ENCODE measurements around the gene NPAS2.

NPAS2 gene, protein sequence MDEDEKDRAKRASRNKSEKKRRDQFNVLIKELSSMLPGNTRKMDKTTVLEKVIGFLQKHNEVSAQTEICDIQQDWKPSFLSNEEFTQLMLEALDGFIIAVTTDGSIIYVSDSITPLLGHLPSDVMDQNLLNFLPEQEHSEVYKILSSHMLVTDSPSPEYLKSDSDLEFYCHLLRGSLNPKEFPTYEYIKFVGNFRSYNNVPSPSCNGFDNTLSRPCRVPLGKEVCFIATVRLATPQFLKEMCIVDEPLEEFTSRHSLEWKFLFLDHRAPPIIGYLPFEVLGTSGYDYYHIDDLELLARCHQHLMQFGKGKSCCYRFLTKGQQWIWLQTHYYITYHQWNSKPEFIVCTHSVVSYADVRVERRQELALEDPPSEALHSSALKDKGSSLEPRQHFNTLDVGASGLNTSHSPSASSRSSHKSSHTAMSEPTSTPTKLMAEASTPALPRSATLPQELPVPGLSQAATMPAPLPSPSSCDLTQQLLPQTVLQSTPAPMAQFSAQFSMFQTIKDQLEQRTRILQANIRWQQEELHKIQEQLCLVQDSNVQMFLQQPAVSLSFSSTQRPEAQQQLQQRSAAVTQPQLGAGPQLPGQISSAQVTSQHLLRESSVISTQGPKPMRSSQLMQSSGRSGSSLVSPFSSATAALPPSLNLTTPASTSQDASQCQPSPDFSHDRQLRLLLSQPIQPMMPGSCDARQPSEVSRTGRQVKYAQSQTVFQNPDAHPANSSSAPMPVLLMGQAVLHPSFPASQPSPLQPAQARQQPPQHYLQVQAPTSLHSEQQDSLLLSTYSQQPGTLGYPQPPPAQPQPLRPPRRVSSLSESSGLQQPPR

GRCh38 chr2:100819370-100820272 is at the start of gene NPAS2:
Gene NPAS2, plus strand, starts transcription at chr2:100820139. Its CDS starts 84,616 bp downstream, at chr2:100904755.
- no peak for FAIRE-seq

DNA sequence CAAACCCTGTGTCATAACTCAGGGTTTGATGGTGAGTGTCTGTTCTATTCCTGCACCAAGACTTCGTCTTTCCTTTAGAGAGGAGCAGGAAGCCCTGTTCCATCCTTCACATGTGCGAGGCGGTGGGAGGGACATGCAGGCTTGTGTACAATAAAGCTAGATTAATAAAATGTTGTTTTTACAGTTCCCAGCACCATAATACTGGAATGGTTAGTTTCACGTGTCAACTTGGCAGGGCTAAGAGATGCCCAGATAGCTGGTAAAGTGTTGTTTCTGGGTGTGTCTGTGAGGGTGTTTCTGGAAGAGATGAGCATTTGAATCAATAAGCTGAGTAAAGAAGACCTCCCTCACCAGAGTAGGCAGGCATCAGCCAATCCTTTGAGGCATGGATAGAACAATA is 48.8 kb upstream of the NPAS2 start:
- FAIRE-seq, result no peak

- FAIRE-seq, result no peak
These were observed 46.4 kb upstream of the NPAS2 start for GRCh38 chr2:100773538-100773937.

GRCh38 chr2:100776445-100776844 is 43.5 kb upstream of the NPAS2 start:
- FAIRE-seq, result no peak

DNA sequence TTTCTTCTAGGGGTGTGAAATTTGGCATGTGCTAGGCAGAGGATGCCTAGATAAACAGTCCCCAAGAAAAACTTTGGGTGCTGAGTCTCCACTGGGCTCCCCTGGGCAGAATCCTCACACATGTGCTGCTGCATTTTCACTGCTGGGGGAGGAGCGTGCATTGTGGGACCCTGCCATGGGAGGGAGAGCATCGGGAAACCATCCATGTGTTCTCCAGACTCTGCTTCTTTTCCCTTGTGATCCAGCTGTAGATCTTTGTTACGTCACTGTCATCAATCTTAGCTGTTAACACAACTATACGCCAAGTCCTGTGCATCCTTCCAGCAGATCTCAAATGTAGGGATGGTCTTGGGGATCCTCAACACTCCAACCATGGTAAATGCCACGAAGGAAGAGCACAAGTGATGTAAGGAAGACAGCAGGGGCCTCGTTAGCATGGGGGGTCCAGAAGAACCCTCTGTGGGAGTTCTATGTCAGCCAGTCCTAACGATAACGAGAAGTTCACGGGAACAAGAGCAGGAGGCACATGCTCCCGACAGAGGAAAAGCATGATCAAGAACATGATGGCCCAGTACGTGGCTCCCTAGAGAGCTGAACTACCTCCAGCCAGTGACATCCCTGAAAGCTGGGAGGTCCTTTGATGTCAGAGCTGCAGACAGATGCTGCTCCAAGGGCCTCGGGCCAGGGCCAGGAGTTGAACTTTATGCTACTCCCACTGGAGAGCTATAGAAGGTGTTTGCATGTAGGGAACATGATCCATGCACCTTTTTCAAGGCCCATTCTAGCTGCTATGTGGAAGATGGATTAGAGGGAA is 41.1 kb upstream of the NPAS2 start:
- no peak for FAIRE-seq

DNA sequence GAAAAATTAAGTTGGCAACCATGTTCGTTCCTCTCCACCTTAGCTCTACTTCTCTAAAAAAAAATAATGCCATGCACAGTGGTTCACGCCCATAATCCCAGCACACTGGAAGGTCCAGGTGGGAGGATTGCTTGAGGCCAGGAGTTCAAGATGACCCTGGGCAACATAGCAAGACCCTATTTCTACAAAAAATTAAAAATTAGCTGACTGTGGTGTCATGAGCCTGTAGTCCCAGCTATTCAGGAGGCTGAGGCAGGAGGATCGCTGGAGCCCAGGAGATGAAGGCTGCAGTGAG is 40.1 kb upstream of the NPAS2 start:
- no peak for FAIRE-seq

DNA sequence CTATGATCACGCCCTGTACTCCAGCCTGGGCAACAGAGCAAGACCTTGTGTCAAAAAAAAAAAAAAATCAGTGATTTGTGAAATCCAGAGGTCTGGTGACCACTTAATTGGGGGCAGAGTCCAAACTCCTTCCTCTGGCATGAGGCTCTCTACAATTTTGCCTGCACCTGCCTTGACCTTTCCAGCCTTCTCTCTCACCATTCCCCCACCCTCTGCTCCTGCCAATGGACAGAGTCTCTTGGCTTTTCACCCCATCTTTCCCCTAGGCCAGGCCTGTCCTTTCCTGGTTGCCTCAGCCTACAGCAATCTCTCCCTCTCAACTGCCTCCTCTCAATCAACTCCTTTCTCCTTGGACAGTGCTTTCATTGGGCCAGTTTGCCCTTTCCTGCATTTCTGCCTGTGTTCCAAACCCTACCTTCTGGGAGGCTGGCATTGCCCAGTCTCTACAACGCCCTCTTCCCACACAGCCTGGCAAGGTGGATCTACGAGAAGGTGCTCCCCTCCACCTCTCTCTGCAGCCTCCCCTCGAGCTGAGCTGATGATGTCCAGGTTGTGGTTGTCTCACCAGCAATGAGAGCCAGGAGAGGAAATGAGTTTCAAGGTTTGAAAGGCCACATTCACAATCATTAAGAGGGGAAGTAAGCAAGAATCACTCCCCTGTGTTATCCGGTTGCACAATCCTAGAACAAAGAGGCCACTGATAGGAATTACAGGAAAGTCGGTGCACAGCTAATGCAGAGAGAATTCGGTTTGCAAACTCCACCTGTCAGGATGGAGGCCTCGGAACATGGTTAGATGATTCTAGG is 39.5 kb upstream of the NPAS2 start:
- no peak for FAIRE-seq

GRCh38 chr2:100781009-100781325 is 39.0 kb upstream of the NPAS2 start:
- no peak for FAIRE-seq

GRCh38 chr2:100781523-100782379 is 38.2 kb upstream of the NPAS2 start:
- no peak for FAIRE-seq

DNA sequence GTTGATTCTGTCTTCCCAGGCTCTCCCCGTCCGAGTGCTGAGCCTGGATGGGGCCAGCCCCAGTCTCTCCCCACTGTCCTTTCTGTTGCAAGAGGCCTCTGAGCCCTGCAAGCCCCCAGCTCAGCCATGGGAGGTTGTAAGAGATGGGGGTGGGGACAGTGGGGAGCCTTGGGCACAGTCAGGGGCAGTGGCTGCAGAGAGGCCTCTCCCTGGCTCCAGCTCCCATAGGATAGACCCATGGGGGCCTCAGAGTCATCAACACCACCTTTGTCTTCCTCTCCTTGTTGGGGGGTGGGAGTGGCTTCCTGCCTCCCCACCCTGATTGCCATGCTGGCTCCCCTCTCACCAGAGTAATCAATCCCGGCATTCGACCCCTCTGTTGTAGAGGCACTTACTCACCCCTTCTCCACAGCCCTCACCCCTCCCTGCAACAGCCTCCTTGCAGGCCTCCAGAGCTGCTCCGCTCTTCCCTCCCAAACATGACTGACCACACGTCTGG is 37.5 kb upstream of the NPAS2 start:
- FAIRE-seq, result no peak

DNA sequence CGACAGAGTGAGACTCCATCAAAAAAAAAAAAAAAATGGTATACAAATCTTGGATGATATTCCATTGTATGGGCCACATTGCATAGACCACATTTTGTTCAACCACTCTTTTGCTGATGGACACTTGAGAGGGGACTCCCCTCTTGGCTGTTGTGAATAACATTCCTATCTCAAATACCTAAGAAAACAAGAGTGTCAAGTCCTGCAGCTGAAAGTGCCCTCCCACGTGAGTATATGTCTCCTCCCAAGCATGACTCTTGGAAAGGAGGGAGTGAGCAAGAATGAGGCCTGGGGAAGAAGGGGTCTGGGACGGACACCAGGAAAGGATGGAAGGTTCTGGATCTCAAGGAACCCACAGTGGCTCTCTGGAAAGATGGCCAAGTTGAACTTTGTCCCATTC is 36.0 kb upstream of the NPAS2 start:
- FAIRE-seq, result no peak

DNA sequence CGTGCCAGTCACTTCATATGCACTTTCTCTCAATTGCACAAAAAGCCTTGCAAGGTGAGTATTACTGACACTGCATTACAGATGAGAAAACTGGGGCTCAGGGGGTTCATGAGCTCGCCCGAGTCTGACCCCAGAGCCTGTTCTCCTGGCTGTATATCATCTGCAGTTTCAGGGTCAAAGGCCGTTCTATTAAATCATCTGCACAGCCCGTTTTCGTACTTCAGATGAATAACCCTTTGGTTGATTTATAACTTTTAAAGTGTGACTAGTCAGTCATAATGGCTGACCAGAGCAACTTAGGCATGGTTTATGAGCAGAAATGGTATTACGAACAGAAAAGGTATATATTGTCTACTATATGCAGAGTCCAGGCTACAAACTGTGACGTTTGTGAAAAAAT is 35.3 kb upstream of the NPAS2 start:
- FAIRE-seq, result no peak

- no peak for FAIRE-seq
These were observed 34.2 kb upstream of the NPAS2 start for GRCh38 chr2:100785626-100786296.

- FAIRE-seq, result no peak
These were observed 33.7 kb upstream of the NPAS2 start for GRCh38 chr2:100786297-100786658.

GRCh38 chr2:100786985-100787384 is 33.0 kb upstream of the NPAS2 start:
- FAIRE-seq, result no peak

- no peak for FAIRE-seq
These were observed 30.6 kb upstream of the NPAS2 start for GRCh38 chr2:100789361-100789760.

DNA sequence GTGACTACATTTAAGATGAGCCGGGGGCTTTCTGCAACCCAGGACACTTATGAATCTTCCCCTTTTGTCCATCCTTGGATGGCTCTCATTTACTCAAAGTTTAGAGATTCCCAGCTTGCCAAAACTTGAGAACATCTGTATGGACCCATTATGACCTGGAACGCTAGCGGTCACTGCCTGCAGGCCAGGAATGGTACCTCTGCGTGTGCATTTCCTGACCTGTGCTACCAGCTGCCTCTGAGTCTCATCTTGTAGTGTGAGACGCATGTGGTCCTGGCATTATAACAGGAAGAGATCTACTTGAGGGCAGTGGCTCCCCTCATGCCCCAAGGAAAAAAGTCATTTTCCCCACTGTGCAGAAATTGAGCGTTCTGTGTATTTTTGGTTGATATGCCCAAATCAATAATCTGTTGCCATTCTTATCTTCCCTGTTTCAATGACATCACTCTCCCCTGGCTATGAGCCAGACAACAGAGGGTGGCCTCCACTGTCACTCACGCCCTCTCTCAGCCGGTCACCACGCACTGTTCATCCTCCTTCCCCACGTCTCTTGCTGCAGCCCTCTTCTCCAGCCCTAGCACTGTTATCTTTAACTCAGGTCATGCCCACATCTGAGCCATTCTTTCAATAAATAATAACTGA is 28.5 kb upstream of the NPAS2 start:
- no peak for FAIRE-seq

DNA sequence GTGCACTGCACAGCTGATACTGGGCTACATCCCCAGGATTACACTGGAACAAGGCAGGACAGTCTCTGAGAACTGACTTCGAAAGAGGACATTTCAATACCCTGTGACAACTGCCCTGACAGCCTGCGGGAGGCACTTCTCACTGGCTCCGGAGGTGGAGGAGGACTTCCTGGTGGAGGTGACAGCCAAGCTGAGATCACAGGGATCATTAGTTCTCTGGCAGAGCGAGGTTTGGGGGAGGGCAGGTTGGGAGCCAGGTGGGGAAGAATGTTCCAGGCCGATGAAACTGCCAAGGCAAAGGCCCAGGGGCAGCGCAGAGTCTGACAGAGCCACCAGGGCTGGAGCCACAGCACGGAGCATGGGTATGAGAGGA is 28.0 kb upstream of the NPAS2 start:
- FAIRE-seq, result no peak

GRCh38 chr2:100793220-100793619 is 26.7 kb upstream of the NPAS2 start:
- no peak for FAIRE-seq

GRCh38 chr2:100793982-100794381 is 26.0 kb upstream of the NPAS2 start:
- no peak for FAIRE-seq

All from islet of Langerhans (tissue), 1 donor.